HG02943 (cell line): ENCODE results near the gene IRS4.
A peak's percentile ranks its signal among the peaks of the same experiment; 100 is the strongest.

Experiments
- ATAC-seq: cut with Tn5 transposase; IDR thresholded peaks from one replicate; pipeline ENCODE4 v1.9.1; 2021; ENCODE audit warnings: mild to moderate bottlenecking, low read depth, moderate library complexity; ENCODE audit not compliant: unreplicated experiment

Gene IRS4

DNA sequence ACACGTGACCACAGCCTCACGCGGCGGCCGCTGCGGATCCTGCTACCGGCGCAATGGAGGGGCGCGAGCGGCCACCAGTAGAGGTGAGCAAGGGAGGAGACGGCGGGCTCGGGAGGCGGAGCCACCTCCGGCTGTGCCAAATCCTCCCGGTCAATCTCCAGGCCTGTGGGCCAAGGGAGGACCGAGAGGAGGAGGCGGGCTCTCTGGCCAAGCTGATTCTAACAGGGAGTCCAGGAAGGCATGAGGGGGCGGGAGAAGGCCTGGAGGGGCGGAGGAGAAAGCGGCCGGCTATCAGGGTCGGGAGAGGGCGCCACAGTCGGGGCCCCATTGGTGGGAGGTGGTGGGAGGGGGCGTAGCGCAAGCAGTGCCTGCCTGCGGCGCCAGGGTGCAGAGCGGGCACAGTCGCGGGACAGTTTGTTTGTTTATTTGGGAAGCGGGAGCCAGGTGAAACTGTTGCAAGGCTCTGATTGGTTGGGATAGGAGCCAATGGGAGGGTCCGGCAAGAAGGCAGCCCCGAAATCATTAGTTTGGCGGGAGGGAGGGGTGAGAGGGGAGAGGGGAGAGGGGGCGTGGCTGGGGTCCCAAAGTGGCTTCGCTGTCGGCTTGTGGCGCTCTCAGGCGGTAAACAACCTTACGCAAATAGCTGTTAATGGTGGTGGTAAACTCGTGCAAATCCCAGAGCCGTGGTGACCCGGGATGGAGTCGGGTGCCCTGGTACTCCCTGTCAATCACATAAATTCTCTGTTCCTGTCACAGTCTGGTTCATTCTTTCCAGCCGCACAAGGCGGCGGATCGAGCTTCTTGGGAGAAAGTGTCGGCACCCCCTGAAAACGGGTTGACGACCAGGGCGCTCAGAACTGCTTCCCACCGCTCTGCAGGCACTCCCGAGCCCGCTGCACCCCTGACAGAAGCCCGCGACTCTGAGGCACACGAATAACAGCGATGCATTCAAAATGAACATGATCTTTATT, at the start of gene IRS4:
Gene IRS4 (minus strand): TSS at position 55 of the 971 bp plus-strand sequence.
- no peak for ATAC-seq

DNA sequence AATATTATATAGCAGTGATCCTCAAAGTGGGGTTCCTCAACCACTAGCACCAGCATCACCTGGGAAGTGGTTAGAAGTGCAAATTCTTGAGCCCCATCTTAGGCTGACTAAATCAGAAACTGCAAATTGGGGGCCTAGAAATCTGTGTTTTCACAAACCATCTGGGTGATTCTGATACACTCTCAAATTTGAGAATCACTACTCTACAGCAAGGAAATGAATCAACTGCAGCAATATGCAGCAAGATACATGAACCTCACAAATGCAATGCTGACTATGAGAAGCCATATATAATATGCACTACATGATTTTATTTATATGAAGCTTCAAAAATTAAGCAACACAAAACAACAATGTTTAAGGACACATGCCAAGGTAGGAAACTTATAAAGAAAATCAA, 36.2 kb upstream of the IRS4 start:
- no peak for ATAC-seq

DNA sequence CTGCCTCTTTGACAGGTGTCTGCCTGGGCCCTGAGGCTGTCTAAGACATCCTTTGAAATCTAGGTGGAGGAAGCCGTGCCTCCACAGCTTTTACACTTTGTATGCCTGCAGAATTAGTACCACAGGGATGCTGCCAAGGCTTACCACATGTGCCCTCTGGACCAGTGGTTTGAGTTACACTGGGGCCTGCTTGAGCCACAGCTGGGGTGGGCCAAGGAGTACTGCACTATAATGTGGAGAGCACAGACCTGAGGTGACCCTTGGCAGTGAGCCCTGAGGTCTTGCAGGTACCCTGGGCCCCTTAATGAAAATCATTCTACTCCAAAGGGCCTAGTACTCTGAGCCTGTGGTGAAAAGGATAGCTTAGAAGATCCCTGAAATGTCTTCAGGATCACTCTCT, 27.2 kb upstream of the IRS4 start:
- no peak for ATAC-seq

DNA sequence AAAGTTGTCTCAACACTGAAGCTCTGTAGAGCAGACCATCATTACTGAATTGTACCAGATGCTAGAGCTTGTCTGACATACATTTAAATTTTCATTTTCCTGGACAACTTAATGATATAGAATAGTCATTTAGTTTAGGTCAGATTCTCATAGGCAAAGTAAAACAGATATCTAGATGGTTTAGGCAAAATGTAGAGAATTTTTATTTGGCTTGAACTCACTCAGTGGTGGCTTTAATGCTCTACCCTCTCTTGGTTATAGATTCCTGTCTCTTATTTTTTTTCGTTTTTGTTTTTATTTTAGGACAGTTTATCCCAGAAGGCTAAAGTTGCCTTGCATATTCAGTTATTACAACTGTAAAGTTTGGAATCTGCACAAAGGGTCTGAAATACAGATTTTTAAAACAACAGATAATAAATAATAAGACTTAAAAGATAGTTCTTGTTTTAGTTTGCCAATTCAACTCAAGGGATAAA, 4.0 kb upstream of the IRS4 start:
- ATAC-seq = no peak

DNA sequence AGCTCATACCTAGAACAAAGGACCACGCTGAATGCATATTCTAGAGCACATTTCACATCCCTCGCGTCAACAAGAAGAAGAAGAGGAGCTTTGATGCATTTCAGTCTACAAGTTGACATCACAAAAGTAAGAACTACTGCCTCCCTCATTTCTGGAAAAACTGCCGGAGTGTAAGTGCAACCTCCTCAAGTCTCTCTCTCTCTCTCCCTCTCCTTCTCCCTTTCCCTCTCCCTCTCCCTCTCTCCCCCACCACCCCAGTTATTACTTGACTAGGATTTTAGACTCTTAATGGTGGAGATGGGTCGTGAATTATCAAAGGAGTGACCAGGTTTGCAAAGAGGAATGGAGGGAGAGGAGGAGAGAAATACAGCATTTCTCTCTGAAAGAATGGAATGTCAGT, 1.4 kb upstream of the IRS4 start:
- no peak for ATAC-seq

DNA sequence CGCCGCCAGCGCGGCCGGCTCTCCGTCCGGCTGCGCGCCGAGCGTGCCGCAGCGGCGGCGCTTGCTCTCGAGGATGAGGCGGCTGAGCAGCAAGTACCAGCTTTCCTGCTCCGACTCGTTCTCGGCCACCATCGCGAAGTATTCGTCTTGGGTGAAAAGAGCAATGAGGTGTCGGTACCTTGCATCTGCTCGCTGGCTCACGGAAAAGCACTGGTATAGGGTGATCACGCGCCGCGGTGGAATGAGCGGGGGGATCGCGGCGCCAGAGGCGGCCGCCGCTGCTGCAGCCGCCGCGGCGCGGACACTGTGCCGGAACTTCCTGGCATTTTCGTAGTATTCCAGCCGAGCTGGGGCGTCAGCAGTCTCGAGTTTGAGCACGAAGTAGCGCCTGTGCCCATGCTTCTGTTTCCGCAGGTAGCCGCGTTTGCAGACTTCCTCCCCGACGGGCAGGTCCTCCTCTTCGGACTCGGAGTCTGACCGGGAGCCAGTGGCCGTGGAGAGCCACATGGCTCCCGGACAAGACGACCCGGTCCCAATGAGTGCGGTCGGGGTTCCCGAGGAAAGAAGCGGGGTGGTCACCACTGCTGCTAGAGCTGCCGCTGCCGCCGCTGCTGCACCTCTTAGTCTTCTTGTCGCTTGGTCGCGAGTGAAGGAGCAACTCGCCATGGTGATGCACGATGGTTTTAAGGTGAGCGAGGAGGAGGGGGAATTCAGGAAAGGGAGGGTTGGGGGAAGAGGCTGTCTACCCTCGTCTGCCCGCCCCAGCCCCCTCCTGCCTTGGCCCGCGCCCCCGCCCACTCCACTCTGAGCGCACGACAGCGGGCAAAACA, 469 bp downstream of the IRS4 start:
- no peak for ATAC-seq

DNA sequence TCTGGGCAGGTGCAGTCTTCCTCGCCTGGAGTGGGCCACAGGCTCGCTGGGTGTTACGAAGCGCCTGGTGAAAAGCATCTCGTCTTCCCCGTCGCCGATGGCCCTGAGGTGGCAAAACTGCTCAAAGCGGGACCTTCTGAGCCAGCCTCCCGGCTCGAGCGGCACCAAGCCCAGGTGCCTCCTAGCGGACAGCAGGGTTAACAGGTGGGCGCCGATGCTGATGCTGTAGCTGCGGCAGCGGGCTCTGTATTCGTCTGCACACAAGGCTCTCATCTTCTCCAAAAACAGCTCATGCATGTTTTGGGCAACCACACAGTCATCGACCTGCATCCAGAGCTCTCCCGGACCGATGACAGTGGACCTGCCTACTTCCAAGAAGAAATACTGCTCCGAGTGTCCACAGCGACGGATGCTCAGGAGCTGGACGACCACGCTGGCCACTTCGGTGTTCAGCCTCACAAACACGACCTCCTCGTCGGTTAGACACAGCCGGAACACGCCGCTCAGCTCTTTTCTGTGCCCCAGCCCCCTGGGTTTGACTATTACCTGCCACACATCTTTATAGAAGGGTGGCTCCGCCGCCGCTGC, 1.2 kb downstream of the IRS4 start:
- ATAC-seq = no peak

DNA sequence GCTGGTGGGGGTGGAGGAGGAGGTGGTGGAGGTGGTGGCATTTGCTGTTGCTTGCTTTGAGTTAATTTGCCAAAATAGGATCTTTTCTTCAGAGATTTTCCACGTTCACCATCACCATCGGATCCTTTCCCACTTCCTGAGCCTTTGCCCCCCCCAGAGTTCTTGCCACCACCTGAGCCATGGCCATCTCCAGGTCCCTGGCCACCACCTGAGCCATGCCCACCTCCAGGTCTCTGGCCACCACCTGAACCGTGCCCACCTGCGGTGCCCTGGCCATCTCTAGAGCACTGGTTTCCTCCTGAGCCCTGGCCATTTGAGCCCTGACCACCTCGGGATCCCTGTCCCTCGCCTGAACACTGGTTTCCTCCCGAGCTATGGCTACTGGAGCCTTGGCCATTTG, 1.9 kb downstream of the IRS4 start:
- no peak for ATAC-seq

DNA sequence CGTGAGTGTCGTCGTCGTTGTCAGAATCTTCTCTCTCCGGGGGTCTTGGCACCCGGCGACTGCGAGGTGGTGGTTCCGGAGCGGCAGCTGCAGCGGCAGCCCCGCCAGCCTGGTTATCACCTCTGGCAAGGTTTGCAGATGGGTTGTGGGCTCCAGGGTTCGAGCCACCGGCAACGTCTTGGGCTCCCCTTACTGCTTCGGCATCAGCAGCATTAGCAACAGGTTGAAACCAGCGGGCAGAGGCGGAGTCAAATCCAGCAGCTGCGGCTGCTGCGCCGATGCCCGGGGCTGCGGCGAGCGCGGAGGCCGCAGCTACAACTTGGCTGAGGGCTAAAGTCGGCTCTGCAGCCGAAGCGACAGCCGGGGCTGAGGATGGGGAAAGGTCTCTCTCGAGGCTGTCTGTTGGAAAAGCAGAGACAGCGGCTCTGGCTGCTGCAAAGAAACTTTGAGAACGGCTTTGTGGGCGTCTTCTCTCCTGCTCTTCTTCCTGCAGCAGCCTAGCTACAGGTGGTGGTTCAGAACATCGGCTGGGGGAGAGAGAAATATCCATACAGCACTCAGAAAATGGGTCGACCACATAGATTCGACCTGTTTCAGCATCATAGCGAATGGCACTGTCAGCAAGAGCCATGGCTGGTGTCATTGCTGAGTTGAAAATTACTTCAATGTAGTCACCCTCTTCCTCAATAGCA, 3.6 kb downstream of the IRS4 start:
- no peak for ATAC-seq

DNA sequence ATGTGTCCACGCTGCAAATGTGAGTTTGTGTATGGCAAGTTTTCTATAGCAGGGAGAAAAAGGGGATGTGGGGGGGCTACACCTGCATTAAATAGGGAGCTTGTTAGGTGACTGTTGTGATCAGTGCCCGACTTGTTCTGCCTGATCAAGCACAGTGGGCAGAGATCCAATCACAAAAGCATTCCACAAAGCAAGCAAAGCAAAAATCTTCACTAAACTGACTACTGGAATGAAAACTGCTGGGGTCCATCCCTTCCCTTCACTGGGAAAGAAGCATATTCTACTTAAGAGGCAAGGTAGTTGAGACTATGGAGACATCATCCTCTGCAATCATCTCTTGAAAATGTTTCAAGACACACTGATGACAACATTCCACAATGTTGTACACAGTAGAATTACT, 5.2 kb downstream of the IRS4 start:
- ATAC-seq = no peak

DNA sequence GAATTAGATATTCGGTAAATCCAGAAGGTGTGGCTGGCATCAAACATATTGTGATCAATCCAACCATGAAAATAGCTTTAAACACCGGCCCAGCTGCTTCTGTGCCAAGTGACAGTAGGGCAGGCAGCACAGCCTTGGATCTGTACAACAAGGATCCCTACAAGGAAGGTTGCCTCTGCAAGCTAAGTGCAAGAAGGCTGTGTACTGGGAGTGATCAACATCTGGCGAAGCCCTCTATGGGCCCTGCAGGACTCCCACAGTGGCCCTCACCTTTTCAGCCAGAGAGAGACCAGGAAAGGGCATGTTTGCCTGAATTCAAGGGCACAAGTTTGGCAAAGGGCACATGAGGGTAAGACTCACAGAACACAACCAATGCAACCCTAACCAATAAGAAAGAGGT, 9.6 kb downstream of the IRS4 start:
- no peak for ATAC-seq

DNA sequence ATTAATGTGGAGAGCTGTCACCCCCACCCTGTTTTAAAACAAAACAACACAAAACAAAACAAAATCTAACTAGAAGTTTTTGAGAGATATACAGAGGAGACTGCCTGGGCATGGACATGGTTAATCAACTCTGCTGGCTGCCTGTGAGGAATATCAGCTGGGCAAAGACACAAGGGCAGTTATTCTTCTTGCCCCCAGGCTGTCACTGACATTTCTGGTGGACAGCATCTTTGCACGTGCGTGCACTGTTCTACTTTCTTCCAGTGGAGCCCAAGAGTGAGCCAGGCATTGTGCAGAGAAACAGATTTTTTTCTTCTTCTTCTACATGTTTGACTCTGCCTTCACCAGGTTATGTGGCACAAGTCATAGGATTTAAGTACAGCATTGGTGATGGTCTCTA, 13.8 kb downstream of the IRS4 start:
- no peak for ATAC-seq

DNA sequence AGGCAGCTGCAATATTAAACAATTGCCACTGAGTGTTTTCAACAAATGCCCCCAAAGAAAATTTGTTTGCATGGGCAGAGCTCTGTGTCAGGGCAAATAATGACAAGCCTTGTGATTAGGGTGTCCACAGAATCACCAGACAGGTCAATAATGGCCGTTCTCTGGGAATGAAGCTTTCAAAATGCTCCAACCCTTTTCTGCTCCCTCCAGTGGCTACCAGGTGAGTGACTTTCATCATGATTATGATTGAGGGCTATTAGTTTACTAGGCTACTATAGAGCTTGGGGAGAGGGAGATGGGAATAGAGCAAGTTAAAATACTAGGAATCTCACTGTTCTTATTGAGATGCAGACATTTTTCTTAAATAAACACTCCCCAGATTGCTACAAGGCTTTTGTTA, 23.5 kb downstream of the IRS4 start:
- no peak for ATAC-seq

DNA sequence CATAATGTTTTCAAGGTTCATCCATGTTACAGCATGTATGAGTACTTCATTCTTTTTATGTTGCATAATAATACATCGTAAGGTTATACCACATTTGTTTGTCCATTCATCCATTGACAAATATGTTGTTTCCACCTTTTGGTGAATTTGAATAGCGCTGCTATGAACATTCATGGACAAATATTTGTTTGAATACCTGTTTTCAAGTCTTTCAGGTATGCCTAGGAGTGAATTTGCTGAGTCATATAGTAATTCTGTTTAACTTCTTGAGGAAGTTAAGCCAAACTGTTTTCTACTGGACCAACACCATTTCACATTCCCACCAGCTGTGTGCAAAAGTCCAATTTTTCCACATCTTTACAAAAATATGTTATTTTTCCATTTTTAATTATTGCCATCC, 31.5 kb downstream of the IRS4 start:
- ATAC-seq = no peak

DNA sequence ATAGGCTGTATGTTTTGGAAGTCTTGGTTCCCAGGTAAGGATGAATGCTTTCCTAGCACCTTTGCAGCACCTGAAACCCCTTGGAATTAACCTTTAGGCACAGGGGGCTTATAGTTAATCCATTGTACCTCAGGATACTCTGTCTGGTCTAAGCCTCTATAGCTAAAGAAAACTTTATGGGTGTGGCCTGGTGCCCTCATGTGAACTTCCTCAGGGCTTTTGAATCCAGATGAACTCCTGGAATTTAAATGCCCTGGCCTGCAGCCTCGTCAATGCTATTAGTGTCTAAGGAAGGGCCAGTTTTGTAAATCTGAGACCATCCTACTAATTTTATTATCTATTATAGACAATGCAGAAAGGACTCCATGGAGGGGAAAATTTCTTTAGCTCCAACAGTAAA, 33.8 kb downstream of the IRS4 start:
- ATAC-seq = no peak

DNA sequence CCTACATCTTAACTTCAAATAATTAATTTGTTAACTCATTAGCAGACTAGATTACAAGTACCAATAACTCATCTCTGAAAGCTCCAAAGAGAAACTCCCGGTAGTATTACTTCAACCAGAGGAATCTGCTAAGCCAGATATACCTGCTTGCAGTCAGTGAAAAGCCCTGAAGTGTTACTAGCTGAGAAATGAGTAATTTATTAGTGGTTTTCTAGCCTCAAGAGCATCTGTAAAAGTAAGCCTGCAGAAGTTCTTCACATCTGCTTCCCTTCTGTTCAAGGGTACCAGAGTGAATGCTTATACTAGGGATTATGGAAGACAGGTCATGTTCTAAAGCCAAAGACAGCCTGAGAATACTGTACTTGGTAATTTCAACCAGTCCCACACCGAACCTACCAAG, 34.7 kb downstream of the IRS4 start:
- ATAC-seq = no peak

DNA sequence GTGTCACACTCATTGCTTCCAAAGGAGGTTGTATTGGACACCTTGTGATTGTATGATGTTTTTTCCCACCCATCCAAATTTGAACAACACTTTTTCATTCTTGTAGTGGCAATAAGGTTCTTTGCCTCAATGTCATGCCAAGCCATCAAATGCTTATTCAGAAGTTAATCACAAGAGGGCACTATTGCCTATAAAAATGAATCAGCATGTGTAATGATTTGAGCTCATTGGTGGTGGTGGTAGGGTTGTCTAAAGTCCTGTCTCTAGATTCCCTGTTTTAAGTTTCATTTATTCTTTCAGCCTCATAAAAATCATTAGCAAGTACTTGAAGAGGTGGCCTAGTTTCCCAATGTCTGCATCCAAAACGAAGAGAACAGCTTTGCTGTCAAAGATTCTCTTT, 37.0 kb downstream of the IRS4 start:
- ATAC-seq = peak; percentile 64

DNA sequence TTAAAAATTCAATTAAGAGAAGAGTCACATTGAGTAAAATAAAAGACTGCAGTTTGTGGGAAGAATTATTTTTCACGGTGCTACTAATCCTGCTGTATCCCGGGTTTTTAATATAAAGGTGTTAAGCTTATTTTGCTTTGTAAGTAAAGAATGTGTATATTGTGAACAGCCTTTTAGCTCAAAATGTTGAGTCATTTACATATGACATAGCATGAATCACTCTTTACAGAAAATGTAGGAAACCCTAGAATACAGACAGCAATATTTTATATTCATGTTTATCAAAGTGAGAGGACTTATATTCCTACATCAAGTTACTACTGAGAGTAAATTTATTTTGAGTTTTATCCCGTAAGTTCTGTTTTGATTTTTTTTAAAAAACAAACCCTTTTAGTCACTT, 39.7 kb downstream of the IRS4 start:
- ATAC-seq = no peak
